Stimulated activated CD8-positive, alpha-beta memory T cell treated with anti-CD3 and anti-CD28 coated beads, Interleukin-4, amount 100 ng/mL, for 1 hour (primary cell): ENCODE measurements around the gene GOLGA6A.
"Not testable (repeated sequence)": the region's sequence is repeated elsewhere in the genome, so short reads cannot be mapped to it uniquely, and the experiment has no call there.

ENCODE experiments used
- DNase-seq, 2 donors: peaks; one replicate each; pipeline ENCODE4 v3.0.0-alpha.2; 2020; ENCODE audit warnings: low read depth in 2 of 2, low spot score in 1 of 2

GOLGA6A gene

GRCh38 chr15:74053941-74054529 lies 28.3 kb downstream of the GOLGA6A start:
- peak; percentile 21 to 31 for DNase-seq

- DNase-seq = no peak
Observed at GRCh38 chr15:74053517-74053916, 28.8 kb downstream of the GOLGA6A start.

GRCh38 chr15:74052271-74053260 lies 29.8 kb downstream of the GOLGA6A start:
- DNase-seq = not testable (repeated sequence)

- DNase-seq = no peak
Observed at GRCh38 chr15:74050556-74051234, 31.7 kb downstream of the GOLGA6A start.

- DNase-seq = no peak
Observed at GRCh38 chr15:74050127-74050526, 32.2 kb downstream of the GOLGA6A start.

GRCh38 chr15:74046275-74046674 lies 36.1 kb downstream of the GOLGA6A start:
- DNase-seq = no peak

GRCh38 chr15:74045636-74046274 lies 36.6 kb downstream of the GOLGA6A start:
- DNase-seq = no peak

- DNase-seq = no peak
Observed at GRCh38 chr15:74045184-74045583, 37.2 kb downstream of the GOLGA6A start.

GRCh38 chr15:74044267-74045110 lies 37.9 kb downstream of the GOLGA6A start:
- no peak for DNase-seq

- DNase-seq = no peak
Observed at GRCh38 chr15:74043425-74044266, 38.7 kb downstream of the GOLGA6A start.

GRCh38 chr15:74042603-74043424 lies 39.5 kb downstream of the GOLGA6A start:
- no peak for DNase-seq

GRCh38 chr15:74041777-74042435 lies 40.4 kb downstream of the GOLGA6A start:
- DNase-seq = no peak

GRCh38 chr15:74041311-74041756 lies 41.0 kb downstream of the GOLGA6A start:
- DNase-seq = no peak

- DNase-seq = no peak
Observed at GRCh38 chr15:74040109-74040850, 42.1 kb downstream of the GOLGA6A start.

GRCh38 chr15:74039656-74040010 lies 42.7 kb downstream of the GOLGA6A start:
- no peak for DNase-seq

GRCh38 chr15:74038707-74039655 lies 43.4 kb downstream of the GOLGA6A start:
- no peak for DNase-seq
